T-helper 1 cell treated with Interleukin-12 subunit alpha and Interleukin-12 subunit beta and Interleukin-4 antibody, amounts not matched to agents 30 ng/mL and 1 ng/mL, for 36 hours (primary cell): Measurements from ENCODE around the gene OSBPL8. TPM values are rescaled to one million over a fixed set of nuclear protein-coding genes. Genes with fewer than 3 reads are reported as not detected.

Experiments used
- intact Hi-C: fragments of 100-400 bp; cut with micrococcal nuclease; formaldehyde crosslinking; loops from one replicate; pipeline ENCODE4 v1.15.1; 2024
- total RNA-seq: library from RNA; stranded (reverse); gene quantifications from 2 replicates; pipeline ENCODE4 v1.2.3, GENCODE V29; 2022

The OSBPL8 gene
- total RNA-seq = 111 and 113 TPM in 2 replicates

GRCh38 chr12:76559400-76560085, at the start of gene OSBPL8:
OSBPL8 (minus strand) TSS chr12:76559771; CDS start chr12:76487551, 72,220 bp downstream.
- intact Hi-C loops = loop anchor here (1.0 to 10.0 kb wide), 15 partner anchors 27 to 1225 kb away; partner anchors contain the start of genes BBS10, CAPS2, E2F7 and GLIPR1

DNA sequence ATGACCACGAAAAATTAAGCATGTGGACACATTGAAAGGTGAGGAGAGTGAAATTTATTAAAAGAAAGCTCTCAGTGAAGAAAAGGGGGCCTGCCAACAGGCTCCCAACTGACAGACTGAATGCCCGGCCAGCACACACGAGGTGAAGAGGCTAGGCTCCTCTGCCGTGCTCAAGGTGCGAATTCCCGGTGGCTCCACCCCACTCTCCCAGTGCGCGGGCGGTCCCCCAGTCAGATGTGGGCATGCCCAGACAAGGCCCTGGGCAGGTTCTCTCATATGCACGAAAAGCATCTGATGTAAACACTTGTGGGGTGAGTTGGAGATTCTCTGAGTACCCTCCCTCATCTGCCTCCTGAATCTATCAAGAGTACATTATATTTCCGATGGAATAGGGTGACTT, 48.5 kb upstream of the OSBPL8 start:
- intact Hi-C loops = no loop called here

- intact Hi-C loops = no loop called here
Measured at GRCh38 chr12:76595056-76595455, 35.5 kb upstream of the OSBPL8 start.

GRCh38 chr12:76591476-76591875, 31.9 kb upstream of the OSBPL8 start:
- intact Hi-C loops = no loop called here

GRCh38 chr12:76590131-76590530, 30.6 kb upstream of the OSBPL8 start:
- intact Hi-C loops = no loop called here

DNA sequence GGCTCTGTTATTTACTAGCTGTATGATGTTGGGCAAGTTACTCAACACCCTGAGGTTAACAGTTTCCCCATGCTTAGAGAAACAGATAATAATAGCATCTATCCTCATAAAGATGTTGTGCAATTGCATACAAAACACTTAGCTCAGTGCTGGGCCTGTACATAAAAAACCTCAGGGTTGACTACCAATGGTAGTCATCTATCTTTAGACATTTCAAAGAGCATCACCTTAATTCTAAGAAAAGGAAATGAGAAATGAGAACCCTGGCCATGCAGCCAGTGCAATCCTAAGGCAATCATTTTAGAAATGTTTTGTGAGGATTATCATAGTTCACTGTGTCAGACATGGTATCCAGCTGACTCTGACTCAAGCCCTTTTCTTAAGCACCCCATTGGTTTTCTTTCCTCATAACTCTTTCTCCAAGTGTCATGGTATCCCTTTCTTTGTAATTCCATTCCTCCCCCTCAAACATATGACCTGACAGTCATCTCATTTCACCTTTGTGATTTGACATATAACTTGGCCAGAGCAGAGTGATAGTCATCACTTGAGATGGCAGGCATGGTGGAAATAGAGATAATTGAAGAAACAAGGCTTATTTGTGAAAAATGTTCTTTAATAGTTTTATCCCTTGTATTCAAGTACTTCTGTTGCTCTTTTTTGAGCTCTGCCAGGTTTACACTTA, 29.5 kb upstream of the OSBPL8 start:
- intact Hi-C loops = loop anchor here (5.0 to 10.0 kb wide), 3 partner anchors 117 to 324 kb away; no protein-coding TSS in a partner anchor

- intact Hi-C loops = loop anchor here (2.0 to 10.0 kb wide), 7 partner anchors 115 to 503 kb away; partner anchors contain the start of genes BBS10 and NAP1L1
Measured at GRCh38 chr12:76587428-76588178, 28.0 kb upstream of the OSBPL8 start.

DNA sequence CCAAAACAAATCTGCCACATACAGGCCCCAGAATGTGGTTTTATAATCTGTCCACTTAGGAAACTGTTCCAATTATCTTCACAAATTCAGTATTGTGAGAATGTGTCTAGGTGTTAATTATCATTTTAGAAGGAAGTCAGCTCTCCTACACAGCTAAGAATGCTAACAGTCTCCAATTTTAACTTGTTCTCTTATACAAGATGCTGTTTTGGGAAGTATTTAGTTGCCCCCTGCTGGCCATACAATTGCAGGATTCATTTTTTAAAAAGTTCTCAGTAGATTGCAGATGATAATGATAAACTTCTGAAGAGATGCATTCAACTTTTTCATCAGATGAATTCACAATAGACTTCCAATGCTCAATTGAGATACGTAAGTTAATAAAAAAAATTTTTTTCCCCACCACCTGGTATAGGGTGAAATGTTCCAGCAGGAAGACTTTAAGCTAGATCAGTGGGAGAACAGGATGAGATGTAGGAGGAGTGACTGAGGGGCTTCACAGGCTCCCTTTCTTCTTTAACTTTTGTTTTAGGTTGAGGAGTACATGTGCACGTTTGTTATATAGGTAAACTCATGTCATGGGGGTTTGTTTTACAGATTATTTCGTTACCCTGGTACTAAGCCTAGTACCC, 27.3 kb upstream of the OSBPL8 start:
- intact Hi-C loops = loop anchor here (1.0 to 10.0 kb wide), 9 partner anchors 28 to 1060 kb away; partner anchors contain the start of genes BBS10, NAP1L1 and OSBPL8

GRCh38 chr12:76583301-76583700, 23.7 kb upstream of the OSBPL8 start:
- intact Hi-C loops = loop anchor here (10.0 kb wide), 2 partner anchors 198 to 318 kb away; no protein-coding TSS in a partner anchor

GRCh38 chr12:76573840-76574373, 14.3 kb upstream of the OSBPL8 start:
- intact Hi-C loops = no loop called here

DNA sequence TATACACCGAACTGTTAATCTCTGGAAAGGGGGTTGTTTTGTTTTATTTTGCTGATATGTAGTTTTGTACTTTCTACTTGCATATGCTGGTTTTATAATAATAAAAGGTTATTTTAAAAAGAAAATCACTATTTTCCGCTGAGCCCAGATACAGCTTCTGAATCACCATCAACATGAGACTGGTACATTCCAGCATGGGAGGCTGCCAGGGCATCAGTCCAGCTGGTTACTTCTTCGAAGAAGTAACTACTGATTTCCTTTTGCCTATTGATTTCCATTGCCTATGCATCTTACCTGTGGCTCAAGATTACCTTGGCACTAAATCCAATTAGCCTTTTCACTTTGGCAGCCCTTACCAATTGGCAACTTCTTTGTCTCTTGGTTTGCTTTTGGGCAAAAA, 11.7 kb upstream of the OSBPL8 start:
- intact Hi-C loops = no loop called here

DNA sequence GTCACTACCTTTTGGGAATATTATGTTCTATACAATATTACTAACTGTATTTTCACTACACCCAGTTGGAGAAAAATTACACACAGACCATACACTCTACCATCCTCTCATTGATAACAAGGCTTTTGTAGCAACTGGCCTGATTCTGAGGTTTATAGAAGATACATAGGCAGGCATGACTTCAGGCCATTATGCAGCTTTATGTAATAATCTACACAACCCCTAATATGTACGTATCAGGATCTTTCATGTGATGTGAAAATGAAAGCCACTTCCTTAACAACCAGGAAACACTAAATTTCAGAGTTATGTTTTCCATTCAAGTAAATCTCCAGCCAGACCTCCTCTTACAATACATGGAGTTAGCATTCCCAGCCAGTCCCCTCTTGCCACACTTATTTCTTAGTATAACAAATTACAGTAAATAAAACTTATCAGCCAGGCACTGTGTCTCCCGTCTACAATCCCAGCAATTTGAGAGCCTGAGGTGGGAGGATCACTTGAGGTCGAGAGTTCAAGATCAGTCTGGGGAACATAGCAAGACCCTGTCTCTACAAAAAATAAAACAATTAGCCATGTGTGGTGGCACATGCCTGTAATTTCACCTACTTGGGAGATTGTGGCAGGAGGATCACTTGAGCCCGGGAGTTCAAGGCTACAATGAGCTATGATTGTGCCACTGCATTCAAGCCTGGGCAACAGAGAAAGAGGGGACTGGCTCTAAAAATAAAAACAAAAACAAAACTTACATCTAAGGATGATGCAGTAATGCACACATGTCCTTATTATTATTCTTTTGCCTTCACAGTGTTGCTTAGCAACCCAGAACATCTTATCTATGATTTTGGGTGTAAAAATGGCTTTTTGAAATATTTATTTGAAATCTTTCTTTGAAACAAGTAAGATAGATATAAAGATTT, 10.4 kb upstream of the OSBPL8 start:
- intact Hi-C loops = no loop called here

DNA sequence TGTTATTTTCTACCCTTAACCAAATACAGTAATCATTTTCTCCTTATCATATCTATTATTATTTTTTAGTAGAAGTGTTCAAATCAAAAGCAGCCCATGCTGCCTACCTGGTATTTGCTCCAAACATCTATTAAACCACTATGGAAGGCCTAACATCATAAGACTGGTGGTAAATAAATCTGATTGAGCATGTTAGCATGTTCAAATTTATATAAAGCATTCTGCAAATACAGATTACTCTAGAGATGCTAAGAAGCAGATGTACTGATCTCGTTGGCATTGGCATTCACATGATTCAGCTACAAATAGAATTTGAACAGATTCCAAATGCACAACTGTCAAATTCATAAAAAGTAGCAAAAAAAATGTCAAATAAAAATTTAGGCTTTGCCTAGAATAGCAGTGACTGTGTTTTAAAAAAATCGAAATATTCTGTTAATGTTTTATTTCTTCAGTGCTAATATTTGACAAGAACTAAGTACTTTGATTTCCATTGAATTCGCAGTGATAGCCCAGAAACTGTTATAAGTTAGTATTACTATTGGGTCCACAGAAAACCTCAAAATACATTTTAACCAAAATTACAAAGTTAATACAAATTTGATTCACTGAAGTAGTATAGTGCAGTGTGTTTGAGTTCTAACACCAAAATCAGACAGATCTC, 9.4 kb upstream of the OSBPL8 start:
- intact Hi-C loops = no loop called here

GRCh38 chr12:76568130-76568529, 8.6 kb upstream of the OSBPL8 start:
- intact Hi-C loops = no loop called here

DNA sequence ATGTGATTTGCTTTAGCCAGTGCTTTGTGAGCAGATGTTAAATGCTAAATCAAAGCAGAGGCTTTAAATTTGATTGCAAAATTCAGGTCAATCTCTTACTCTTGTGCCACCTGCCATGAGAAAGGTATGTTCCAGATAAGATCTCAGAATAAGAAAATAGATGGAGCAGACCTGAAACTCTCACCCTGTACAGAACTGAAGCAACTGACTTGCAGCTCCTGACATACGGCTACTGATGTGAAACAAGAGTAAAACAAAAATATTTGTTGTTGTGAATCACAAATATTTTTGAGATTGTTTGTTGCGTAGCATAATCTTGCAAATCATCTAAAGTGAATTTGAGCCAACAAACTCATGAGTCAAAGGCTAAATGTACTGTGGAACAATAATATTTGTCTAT, 3.5 kb upstream of the OSBPL8 start:
- intact Hi-C loops = no loop called here

GRCh38 chr12:76562130-76562529, 2.6 kb upstream of the OSBPL8 start:
- intact Hi-C loops = loop anchor here (1.0 kb wide), 1 partner anchor 504 kb away; no protein-coding TSS in a partner anchor

GRCh38 chr12:76560086-76560491, 518 bp upstream of the OSBPL8 start:
- intact Hi-C loops = no loop called here

GRCh38 chr12:76558684-76559399, 729 bp downstream of the OSBPL8 start:
- intact Hi-C loops = loop anchor here (1.0 to 10.0 kb wide), 17 partner anchors 11 to 1224 kb away; partner anchors contain the start of genes BBS10, CAPS2, E2F7 and GLIPR1
